Epidermal melanocyte (primary cell): ENCODE measurements around the gene HIRIP3.
A peak's percentile ranks its signal among the peaks of the same experiment; 100 is the strongest.
"Not testable (repeated sequence)": the region's sequence is repeated elsewhere in the genome, so short reads cannot be mapped to it uniquely, and the experiment has no call there.

Source experiments
- DNase-seq: peaks from one replicate; pipeline ENCODE4 v3.0.0; 2011; ENCODE audit warnings: low spot score; ENCODE audit not compliant: insufficient read length

HIRIP3 gene

DNA sequence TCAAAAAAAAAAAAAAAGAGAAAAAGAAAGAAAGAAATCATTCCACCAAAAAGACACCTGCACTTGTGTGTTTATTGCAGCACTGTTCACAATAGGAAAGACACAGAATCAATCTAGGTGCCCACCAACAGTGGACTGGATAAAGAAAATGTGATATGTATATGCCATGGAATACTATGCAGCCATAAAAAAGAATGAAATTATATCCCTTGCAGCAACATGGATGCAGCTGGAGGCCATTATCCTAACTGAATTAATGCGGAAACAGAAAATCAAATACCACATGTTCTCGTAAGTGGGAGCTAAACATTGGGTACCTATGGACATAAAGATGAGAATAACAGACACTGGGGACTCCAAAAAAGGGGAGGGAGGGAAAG, 21.9 kb upstream of the HIRIP3 start:
- no peak for DNase-seq

DNA sequence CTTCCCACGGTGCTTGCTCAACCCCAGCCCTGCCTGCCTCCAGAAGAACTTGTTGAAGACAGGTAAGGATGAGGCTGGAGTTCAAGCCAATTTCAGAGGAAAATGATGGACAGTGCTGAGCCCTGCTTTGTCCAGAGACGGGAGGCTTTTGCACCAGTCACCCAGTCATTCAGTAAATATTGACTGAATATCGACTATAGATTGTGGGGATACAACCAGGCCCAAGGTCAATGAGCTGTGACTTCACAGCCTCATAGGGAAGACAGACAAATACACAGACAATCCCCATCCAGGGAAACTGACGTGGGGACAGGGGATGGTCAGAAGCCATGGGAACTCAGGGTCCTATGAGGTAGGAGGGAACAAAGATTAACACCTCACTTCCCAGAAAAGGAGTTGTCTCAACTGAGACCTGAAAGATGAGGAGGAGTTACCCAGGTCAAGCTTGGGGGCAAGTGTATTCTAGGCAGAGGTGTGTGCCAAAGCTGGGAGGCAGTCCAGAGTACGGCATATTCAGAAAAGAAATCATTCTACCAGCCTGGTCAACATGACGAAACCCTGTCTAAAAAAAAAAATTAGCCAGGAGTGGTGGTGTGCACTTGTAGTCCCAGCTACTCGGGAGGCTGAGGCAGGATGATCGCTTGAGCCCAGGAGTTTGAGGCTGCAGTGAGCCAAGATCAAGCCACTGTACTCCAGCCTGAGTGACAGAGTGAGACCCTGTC, 21.3 kb upstream of the HIRIP3 start:
- DNase-seq: no peak

DNA sequence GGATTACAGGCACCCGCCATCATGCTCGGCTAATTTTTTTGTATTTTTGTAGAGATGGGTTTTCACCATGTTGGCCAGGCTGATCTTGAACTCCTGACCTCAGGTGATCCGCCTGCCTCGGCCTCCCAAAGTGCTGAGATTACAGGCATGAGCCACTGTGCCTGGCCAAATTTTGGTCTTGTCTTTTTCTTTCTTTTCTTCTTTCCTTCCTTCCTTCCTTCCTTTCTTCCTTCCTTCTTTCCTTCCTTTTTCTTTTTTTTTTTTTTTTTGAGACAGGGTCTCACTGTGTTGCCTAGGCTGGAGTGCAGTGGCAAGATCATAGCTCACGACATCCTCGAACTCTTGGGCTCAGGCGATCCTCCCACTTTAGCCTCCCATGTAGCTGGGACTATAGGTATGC, 20.0 kb upstream of the HIRIP3 start:
- not testable (repeated sequence) for DNase-seq

DNA sequence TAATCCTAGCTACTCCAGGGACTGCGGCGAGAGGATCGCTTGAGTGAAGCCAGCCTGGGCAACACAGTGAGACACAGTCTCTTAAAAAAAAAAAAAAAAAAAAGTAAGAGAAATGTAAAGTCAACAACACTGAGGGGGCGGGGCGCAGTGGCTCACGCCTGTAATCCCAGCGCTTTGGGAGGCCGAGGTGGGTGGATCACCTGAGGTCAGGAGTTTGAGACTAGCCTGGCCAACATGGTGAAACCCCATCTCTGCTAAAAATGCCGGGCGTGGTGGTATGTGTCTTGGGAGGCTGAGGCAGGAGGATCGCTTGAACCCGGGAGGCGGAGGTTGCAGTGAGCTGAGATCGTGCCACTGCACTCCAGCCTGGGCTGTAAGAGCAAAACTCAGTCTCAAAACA, 17.2 kb upstream of the HIRIP3 start:
- not testable (repeated sequence) for DNase-seq

DNA sequence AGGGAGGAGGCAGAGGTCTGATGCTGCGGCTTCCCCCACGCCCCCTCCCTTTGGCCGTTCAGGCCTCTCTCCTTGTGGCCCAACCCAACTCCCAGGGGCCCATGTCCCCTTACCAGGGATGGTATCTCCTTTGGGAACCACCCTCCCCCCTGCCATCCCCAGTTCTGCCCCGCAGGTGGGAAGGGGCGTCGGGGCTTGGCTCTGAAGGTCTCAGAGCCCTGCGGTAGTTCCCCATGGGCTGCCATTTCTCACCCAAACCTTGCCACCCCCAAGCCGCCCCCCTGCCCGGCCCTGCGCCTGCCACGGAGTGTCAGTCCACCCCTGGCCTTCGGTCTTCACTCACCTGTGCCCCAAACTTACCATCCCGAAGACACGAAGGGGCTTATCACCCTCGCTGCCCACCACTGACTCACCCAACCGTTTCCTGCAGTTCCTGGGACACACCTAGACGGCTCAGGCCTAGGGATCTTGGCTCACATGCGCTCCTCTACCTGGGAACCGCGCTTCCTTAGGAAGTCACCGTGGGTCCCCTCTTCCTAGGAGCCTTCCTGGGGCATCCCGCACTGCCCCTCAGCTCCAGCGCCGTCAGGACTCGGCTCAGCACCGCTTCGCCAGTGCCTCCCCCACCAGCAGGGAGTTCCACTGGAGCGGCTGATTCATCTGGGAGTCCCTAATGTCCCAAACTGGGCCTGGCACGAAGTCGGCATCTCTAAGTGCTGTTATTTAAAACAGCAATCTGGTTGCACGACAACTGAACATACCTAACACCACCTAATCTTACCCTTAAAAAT, 16.5 kb upstream of the HIRIP3 start:
- no peak for DNase-seq

DNA sequence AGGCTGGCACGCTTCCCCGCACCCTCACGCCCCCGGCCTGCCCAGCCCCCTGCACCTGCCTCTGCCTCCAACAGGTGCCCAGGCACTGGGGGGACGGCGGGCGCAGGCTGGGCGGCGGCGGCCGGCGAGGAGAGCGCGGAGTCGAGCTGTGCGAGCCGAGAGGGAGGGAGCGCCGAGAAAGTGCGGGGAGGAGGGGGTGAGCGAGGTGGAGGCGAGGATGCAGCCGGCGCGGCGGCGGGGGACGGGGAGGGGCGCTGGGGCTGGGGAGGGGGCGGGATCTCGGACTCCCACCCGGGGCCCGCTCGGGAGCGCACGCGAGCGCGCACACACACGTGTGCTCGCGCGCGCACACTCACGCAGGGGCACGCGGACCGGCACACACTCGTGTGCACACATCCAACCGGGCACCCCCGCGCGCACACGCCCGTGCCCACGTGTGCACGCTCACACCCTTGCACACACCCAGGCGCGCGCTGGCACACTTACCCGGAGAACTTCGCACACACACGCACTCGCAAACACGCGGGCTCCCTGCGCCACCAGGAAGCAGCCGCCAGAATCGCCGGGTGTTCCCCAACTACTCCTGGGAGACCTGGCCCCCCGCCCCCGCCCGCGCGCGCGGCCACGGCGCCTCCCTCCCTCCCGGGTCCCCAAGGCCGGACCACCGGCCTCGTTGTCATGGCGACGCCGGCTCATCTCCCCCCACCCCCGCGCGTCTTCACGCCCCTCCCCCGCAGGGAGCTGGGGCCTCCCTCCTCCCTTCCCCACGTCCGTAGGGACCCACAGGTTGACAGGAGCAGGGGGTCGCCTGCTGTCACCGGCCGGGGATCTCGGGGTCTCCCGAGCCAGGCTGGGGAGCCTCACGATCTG, 15.7 kb upstream of the HIRIP3 start, which contains the start of gene DOC2A:
TSS of gene DOC2A (minus strand) at position 184 of the 870 bp plus-strand sequence. CDS start 805 bp downstream, outside the sequence.
- no peak for DNase-seq

DNA sequence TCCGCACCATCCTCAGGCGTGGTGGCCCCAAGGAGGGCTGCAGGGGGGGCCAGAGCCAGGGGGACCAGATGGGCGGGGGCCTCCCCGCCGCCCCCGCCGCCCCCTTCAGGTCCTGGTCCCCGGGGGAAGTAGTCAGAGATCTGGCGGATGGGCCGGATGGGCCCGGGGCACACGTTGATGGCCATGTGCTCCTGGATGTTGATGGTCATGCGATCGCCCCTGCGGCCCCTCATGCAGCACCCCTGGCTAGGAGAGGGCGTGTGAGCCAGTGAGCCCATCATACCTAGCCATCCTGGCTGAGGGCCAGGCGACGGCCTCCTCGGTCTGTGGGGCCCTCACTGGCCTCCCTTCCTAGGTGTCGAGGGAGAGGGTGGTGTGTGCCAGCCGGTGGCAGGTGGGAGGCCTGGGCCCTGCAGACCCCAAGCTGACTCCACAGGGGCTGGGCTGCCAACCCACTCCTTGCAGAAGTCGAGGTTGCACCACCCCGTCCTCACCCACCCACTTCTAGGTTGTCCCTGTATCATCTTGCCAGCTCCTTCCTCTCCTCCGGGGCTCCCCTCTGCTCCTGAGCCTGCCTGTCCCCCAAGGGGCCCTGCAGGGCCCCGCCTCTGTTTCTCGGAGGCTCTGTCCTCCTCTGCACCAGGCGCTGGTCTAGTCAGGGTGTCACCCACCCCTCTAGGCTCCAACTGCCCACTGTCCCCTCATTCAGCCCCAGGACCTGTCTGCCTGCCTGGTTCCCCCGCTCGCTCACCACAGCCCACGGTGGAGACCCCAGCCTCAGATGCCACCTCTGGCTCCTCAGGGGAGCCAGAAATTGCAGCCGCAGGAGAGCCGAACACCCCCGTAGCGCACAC, 14.8 kb upstream of the HIRIP3 start:
- DNase-seq: no peak

DNA sequence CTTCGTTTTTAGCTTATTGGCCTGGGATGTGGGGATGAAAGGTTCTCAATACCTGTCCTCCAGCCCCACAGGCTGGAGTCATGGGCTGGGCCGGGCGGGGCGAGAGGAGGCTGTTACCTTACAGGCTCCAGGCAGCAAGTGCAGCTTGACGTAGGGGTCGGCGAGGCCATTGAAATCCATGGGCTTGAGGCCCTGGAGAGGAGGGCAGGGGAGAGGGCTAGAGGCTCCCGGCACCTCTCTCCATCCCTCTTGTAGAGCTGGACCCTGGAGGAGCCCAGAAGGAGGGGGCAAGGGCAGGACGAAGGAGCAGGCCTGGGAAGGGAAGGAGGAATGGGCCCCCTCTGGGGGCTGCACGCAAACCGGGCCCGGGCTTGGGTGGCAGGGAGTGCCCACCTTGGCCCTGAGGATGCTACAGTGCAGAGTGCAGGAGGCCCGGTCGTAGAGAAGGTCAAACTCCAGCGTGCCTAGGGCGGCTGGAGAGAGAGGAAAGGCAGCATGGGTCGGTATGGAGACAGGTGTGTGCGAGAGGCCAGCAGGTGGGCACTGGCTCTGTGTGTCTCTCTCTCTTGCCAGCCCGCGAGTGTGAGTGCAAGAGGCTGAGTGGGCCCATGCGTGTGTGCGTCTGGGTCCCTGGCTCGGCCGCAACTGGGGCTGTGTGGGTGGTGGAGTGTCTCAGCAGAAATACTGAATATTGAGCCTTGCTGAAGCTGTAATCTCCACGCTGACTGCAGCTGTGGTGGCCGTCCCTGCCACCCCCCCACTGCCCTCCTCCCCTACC, 13.9 kb upstream of the HIRIP3 start:
- DNase-seq: no peak

DNA sequence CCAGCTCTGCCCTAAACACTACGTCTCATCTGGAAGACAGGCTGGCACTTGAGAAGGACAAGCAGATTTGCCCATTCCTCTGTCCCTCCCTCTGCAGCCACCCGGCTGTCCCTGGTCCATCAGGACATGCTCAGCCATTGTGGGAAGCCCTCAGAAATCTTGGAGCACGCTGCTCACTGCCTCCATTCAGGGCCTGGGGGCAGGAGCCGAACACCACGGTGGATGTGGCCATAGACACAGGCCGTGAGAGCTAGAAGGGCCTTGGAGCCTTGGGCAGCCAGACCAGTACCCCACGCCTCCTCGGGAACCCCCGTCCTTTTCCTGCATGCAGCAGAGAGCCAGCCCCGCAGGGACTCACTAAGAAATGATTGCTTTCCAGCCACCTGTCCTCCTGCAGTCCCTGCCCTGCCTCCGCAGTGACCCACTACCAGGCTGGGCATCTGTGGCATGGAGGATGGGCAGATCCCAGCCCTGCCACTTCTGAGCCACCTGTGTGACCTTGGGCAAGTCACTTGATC, 12.0 kb upstream of the HIRIP3 start:
- no peak for DNase-seq

DNA sequence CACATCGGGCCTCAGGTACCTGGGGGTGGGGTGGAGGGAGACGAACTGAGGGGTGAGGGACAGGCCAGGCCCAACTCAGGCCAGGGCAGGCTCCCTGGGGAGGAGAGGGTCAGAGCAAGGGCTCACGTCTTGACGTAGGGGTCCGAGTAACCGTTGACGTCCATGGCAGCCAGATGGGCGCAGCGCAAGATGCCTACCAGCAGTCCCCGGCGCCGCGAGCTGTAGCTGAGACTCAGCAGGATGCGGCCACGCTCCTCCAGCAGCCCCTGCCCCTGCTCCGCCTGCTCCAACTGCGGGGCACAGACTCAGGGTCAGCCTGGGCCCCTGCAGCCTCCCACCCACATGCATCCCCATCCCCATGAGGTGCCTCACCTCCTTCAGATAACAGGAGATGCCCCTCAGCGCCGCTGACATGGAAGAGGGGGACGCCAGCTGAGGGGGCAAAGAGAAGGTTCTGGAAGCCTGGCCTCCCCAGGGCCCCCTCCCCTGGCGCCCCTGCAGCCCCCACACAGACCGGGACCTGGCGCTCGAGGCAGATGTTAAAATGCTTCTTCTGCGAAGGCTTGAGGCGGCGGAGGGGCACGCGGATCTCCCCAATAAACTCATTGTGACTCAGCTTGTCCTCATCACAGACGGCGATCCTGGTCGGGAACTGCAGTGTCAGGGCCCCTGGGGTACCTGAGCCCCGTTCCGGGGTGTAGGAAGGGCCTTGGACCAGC, 11.4 kb upstream of the HIRIP3 start:
- no peak for DNase-seq

DNA sequence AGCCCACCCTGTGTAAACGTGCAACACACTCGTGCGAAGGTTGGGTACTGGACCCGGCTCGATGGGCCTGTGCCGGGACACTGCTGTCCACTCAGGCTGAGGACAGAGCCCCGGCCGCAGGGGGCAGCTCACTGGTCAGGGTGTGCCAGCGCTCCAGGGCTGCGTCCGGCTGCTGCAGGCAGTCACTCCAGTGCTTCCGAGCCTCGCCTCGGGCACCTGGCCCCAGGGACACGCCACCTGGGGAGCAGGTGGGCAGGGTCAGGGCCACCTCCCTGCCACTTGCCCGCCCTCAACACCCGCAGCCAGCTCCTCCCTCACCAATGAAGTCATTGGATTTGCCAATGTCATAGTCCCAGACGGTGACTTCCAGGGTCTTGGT, 10.7 kb upstream of the HIRIP3 start:
- DNase-seq: no peak

DNA sequence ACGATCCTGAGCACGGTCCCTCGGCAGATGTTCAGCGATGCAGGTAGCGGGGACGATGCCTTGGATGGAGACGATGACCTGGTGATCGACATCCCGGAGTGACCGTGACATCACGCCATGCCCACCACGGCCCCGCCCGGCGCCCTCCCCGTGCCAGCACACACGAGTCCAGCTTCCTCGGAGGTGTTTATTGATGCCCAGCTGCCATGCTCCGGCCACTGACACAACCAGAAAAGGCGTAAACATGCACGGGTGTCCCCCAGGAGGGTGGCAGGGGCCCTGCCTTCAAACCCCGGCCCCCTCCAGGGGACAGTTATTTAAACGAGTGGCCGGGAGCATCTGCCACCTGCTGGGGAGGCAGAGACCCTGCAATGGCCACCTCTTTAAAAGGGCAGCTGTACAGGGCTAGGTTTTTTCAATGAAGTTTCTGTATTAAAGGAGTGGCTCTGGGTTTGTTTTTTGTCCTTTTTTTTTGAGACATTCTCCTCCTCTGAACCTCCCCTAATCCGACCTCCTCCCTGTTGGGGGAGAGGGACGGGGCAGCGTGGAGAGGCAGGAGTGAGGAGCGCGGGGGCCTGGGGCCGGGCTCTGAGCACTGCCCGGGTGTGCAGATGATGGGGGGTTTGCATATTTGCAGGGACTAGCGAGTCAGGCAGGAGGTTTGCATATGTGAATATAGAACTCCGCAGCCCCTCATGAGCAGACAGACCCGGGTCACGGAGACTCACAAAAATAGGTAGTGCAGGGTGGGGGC, 10.1 kb upstream of the HIRIP3 start:
- peak; percentile 83 for DNase-seq

DNA sequence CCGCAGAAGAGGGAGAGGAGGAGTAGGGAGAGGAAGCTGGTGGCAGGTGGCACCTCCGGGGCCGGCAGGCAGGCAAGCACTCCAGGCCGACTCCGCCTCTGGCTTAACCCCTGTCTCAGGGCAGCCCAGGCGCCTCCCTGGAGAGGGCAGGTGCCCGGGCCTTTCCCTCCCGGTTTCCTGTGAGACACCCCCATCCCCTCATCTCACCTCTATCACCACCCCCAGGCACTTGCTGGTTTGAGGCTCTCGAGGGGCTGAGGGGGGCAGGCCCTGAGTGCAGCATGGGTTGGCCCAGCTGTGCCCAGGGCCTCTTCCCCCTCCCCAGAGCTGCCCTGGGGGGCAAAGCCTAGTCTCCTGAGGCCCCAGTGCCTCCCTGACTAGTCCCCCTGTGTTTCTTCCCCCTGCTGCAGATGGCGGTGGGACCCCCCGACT, 9.4 kb upstream of the HIRIP3 start:
- no peak for DNase-seq

DNA sequence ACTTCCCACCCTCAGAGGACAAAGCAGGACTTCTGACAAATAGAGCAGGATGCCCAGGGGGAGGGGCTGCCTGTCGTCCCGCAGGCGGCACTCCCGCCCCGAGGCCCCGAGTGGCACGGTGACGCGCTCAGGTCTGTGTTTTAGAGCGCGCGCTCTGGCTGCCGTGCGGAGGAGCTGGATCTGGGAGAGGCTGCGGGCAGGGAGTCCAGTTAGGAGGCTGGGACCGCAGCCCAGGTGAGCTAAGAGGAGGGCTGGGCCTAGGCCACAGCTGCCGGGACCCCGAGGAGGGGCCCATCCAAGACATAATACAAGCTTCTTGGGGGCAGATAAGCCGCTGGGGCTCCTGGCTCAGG, 9.0 kb upstream of the HIRIP3 start:
- no peak for DNase-seq

DNA sequence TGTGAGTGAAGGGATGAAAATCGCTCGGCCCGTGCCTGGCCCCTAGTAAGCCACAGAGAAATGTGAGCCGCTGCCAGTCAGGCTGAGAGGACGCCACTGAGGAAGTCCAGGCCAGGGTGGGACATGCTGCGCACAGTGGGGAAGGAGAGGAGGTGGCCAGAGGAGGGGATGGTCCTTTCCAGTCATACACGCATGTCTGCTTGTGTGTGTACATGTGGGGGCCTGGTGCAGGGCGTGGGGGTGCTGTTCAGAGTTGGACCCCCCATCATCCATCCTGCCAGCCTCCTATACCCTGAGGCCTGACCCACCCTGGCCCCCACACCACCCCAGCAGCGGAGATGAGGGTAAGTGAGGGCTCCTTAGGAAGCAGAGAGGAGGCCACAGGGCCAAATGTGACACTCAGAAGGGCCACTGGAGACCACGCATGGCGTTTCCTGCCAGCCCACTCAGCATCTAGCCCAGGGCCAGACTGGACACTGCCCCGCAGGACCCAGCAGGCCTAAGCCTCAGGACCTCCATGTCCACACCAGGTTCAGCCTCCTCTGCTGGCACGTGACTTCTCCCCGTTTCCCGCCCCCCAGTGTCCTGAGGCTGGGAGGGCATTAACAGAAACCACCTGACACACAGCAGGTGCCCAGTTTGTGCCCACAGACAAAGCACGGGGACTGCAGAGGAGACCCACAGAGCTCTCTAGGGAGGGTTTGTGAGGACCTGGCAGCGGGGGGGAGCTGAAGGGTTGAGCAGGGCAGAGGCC, 8.4 kb upstream of the HIRIP3 start:
- DNase-seq: no peak

DNA sequence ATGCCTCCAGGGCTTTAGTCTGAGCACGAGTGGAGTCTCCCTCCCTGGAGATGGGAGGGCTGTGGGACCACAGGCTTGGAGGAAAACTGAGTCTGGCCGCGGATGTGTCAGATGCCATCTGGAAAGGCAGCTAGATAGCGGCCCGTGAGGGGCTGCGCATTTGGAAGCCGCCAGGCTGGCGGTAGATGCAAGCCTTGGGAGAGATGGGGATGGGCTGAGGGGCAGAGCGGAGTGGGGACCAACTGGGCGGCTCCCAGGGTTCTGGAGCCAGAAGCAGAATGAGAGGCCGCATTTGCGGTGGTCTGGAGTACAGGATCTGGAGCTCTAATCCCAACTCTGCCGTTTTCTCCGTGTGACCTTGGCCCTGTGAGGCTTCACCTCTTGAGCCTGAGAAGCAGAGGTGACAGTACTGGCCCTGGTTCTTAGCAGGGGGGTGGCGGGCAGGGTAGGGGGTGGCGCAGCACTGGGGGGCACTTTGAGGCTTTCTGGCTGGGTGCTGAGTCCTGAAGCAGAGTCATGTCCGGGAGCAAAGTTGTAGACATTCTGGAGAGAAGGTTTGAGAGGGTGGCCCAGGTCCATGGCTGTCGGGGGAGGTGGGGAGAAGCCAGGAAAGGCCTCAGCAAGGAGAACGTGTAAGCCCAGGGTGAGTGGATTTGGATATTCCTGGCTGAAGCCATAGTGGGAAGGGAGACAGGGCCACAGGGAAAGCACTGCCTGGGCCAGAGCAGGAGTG, 7.4 kb upstream of the HIRIP3 start:
- DNase-seq: no peak
